ENCODE results near the gene GIMAP8.

DNA sequence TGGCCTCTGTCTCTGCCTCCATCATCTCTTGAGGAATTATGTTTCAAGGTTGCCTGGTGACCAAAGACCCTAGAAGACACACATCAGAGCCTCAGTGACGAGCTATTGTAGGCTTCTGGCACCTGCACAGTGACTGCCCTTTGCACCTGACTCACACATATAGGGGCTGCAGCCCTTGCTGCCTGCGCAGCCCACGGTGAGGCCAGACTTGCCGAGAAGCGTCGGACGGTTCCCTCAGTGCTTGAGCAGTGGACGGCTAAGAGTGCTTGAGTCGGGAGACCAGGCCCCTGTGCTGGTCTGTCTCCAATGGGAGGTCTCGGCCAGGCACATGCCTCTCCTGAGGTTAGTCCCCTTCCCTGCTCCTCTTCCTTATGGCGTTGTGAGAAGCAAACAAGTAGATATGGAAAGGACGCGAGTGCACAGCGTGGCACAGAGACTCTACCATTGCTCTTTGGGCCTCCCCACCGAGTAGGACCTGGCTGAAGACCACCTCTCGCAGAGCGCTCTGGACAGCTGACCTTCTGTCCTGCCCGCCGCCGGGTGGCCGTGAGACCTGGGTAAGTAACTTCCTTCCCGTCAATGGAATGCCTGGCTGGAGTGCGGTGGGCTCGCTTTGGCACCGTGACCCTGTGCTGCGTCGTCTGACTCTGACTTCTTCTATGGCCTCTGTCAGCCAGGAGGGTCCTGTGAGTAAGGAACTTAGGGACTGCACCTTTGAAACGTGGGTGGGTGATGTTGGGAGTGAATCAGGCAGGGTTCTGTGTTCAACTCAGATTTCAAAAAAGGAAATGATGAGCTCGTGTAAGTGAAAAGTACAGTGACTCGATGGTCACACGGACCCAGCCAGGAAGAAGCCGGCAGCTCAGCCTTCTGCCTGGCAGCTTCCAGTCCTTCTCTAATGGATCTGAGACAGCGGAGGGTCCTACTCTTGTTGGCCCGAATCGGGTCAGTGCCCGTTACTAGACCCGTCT lies 37.6 kb upstream of the GIMAP8 start:
- TF ChIP-seq POLR2A (IDR thresholded peaks at IDR 0.05), result no peak
- TF ChIP-seq, protein P1, sequence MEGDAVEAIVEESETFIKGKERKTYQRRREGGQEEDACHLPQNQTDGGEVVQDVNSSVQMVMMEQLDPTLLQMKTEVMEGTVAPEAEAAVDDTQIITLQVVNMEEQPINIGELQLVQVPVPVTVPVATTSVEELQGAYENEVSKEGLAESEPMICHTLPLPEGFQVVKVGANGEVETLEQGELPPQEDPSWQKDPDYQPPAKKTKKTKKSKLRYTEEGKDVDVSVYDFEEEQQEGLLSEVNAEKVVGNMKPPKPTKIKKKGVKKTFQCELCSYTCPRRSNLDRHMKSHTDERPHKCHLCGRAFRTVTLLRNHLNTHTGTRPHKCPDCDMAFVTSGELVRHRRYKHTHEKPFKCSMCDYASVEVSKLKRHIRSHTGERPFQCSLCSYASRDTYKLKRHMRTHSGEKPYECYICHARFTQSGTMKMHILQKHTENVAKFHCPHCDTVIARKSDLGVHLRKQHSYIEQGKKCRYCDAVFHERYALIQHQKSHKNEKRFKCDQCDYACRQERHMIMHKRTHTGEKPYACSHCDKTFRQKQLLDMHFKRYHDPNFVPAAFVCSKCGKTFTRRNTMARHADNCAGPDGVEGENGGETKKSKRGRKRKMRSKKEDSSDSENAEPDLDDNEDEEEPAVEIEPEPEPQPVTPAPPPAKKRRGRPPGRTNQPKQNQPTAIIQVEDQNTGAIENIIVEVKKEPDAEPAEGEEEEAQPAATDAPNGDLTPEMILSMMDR (IDR thresholded peaks at IDR 0.05), result no peak
